Spleen (tissue), 11 donors: ENCODE measurements around the gene TYW5. TPM values are rescaled to one million over a fixed set of nuclear protein-coding genes. Genes with fewer than 3 reads are reported as not detected.

Source experiments
- DNase-seq: peaks from one replicate; pipeline ENCODE4 v3.0.0-alpha.2; 2020
- H3K27ac ChIP-seq, 8 donors: fragments of 200-600 bp; sonication (generic) in 7 of 8; 1 replicate in 4 of 8; 2 replicates in 4 of 8; pipeline versions ENCODE4 v1.5.0 to v1.8.0; 2016 to 2021; ENCODE audit warnings: inconsistent platforms in 4 of 8, mild to moderate bottlenecking in 4 of 8, moderate library complexity in 1 of 8
- H3K27me3 ChIP-seq, 7 donors: fragments of 200-600 bp; sonication (generic) in 6 of 7; replicated peaks in 1 of 7; 1 replicate in 4 of 7; 2 replicates in 3 of 7; pipeline versions ENCODE4 v1.5.0 to v1.8.0; 2016 to 2021; ENCODE audit warnings: inconsistent platforms in 3 of 7, mild to moderate bottlenecking in 1 of 7
- H3K36me3 ChIP-seq, 6 donors: fragments of 200-600 bp; sonication (generic) in 5 of 6; 1 replicate in 4 of 6; 2 replicates in 2 of 6; pipeline versions ENCODE4 v1.5.0 to v1.8.0; 2016 to 2021; ENCODE audit warnings: inconsistent platforms in 2 of 6
- H3K4me1 ChIP-seq, 6 donors: fragments of 200-600 bp; sonication (generic) in 5 of 6; 1 replicate in 3 of 6; 2 replicates in 3 of 6; pipeline versions ENCODE4 v1.5.0 to v1.8.0; 2016 to 2021; ENCODE audit warnings: inconsistent platforms in 3 of 6
- H3K4me3 ChIP-seq, 8 donors: fragments of 200-600 bp; sonication (generic) in 7 of 8; 1 replicate in 4 of 8; 2 replicates in 4 of 8; pipeline versions ENCODE4 v1.5.0 to v1.8.0; 2016 to 2021; ENCODE audit warnings: inconsistent platforms in 4 of 8, mild to moderate bottlenecking in 4 of 8, moderate library complexity in 2 of 8
- H3K9me3 ChIP-seq, 8 donors: fragments of 200-600 bp; sonication (generic) in 7 of 8; 1 replicate in 4 of 8; 2 replicates in 4 of 8; pipeline versions ENCODE4 v1.5.0 to v1.8.0; 2016 to 2021; ENCODE audit warnings: inconsistent platforms in 4 of 8
- CTCF ChIP-seq, 11 experiments: fragments of 200-600 bp in 7 of 11; fragments of 450-650 bp in 4 of 11; sonication (generic) in 4 of 11; IDR thresholded peaks in 8 of 11; conservative IDR thresholded peaks in 3 of 11; 1 replicate in 7 of 11; 2 replicates in 4 of 11; pipeline versions ENCODE4 v1.4.0 to v1.8.0; 2016 to 2021; ENCODE audit warnings: antibody characterized with exemption in 11 of 11, inconsistent platforms in 4 of 11, mild to moderate bottlenecking in 1 of 11
- POLR2A ChIP-seq, 3 donors: fragments of 450-650 bp; IDR thresholded peaks; one replicate each; pipeline ENCODE4 v1.5.1; 2017; ENCODE audit warnings: antibody characterized with exemption in 3 of 3, mild to moderate bottlenecking in 1 of 3
- POLR2AphosphoS5 ChIP-seq, 3 donors: sonication (generic); formaldehyde crosslinking; IDR thresholded peaks; one replicate each; pipeline ENCODE4 v1.5.1; 2017; ENCODE audit warnings: antibody characterized with exemption in 3 of 3
- WGBS, 5 donors: extraction: QIAGEN DNeasy Blood & Tissue Kit in 3 of 5; methylation state at CpG; one replicate each; pipeline versions ENCODE4 v1.1.5 to v1.1.7; 2013 to 2018; 5-methylcytosine and 5-hydroxymethylcytosine counted together
- intact Hi-C: fragments of 100-400 bp; cut with DNase I; formaldehyde crosslinking; loops from one replicate; pipeline ENCODE4 v1.15.0; 2023; ENCODE audit warnings: low total_unique reads
- polyA plus RNA-seq, 3 donors: library from polyadenylated mRNA; stranded (reverse); fragments of 200-250 nt; gene quantifications; one replicate each; pipeline ENCODE4 v1.2.1, GENCODE V29; 2013
- total RNA-seq, 7 donors: library from RNA; depleted of rRNA in 3 of 7; stranded (reverse); fragments of >200 nt in 3 of 7; fragmentation: NEBNext Ultra II Directional in 4 of 7; extraction: Animal tissue kit (Norgen Biotek cat#: 25700) in 4 of 7; gene quantifications; one replicate each; pipeline versions ENCODE4 v1.1.0 to v1.2.1, GENCODE V29; 2016 to 2021
- donor health status: healthy with polysubstance abuse.
- donor health status: DM: no; HTN: no; CAD: no; lungs with moderate emphysema.
- donor health status: DM: no; HTN: no; CAD: no.
- donor health status: Bipolar disorder and iron deficiency.
- donor health status: healthy.
- donor health status: DM: no; HTN: no; CAD: no.
- donor health status: DM: yes; HTN: yes; CAD: no.

TYW5 gene
- total and polyA plus RNA-seq, 10 donors, result 2.7 to 15.9 (median 10.1) TPM

- no peak for TF ChIP-seq POLR2AphosphoS5 (IDR thresholded peaks at IDR 0.05)
- TF ChIP-seq CTCF (IDR thresholded peaks at IDR 0.05 in 8 of 11, conservative IDR thresholded peaks at IDR 0.05 in 3 of 11), result no peak
- TF ChIP-seq POLR2A (IDR thresholded peaks at IDR 0.05), result no peak
- Histone ChIP-seq H3K36me3 (no peaks in the 10 kb centered on the region), H3K4me1 (peaks cover 0 to 33% (median 8%) of the 10 kb centered on the region in 6 donors), H3K4me3 (no peak overlapping the region), H3K9me3 (no peaks in the 10 kb centered on the region), H3K27me3 (no peaks in the 10 kb centered on the region), H3K27ac (no peak overlapping the region)
- WGBS, 5 donors, result 82 to 93% (median 86%) methylated on average over 5 of the region's 5 CpGs
- intact Hi-C loops, result loop anchor here (10.0 kb wide), 1 partner anchor 323 kb away; the partner anchor contains the start of gene SPATS2L
- no peak for DNase-seq
Observed at GRCh38 chr2:199982126-199982843, 27.0 kb upstream of the TYW5 start.

GRCh38 chr2:199979832-199980628 lies 24.7 kb upstream of the TYW5 start:
- peaks cover 0 to 25% (median 8%) of the 10 kb centered on the region in 6 donors for H3K4me1 ChIP-seq
- TF ChIP-seq POLR2AphosphoS5 (IDR thresholded peaks at IDR 0.05), result no peak
- peak; percentile 53 to 88 (median 82) for TF ChIP-seq CTCF (IDR thresholded peaks at IDR 0.05 in 8 of 11, conservative IDR thresholded peaks at IDR 0.05 in 3 of 11)
- TF ChIP-seq POLR2A (IDR thresholded peaks at IDR 0.05), result no peak
- H3K27me3 ChIP-seq, result no peaks in the 10 kb centered on the region
- H3K36me3 ChIP-seq, result no peaks in the 10 kb centered on the region
- H3K27ac ChIP-seq, result peak overlapping the region in 5 of 8 donors; percentile 37 to 64 (median 41)
- intact Hi-C loops, result loop anchor here (5.0 to 10.0 kb wide), 3 partner anchors 325 to 725 kb away; partner anchors contain the start of gene SPATS2L
- DNase-seq, result peak; percentile 92
- WGBS, 5 donors, result 17 to 19% (median 19%) methylated on average over 12 of the region's 12 CpGs
- peak overlapping the region in 2 of 8 donors; percentile 17 to 31 for H3K4me3 ChIP-seq
- H3K9me3 ChIP-seq, result peaks cover 0 to 5% (median 0%) of the 10 kb centered on the region in 8 donors

- H3K9me3 ChIP-seq, result peaks cover 0 to 5% (median 0%) of the 10 kb centered on the region in 8 donors
- intact Hi-C loops, result loop anchor here (5.0 to 10.0 kb wide), 2 partner anchors 503 to 725 kb away; no protein-coding TSS in a partner anchor
Observed at GRCh38 chr2:199979398-199979797, 24.1 kb upstream of the TYW5 start.

More at GRCh38 chr2:199979398-199979797, 24.1 kb upstream of the TYW5 start:
- TF ChIP-seq POLR2A (IDR thresholded peaks at IDR 0.05) (no peak), POLR2AphosphoS5 (IDR thresholded peaks at IDR 0.05) (no peak), CTCF (IDR thresholded peaks at IDR 0.05 in 8 of 11, conservative IDR thresholded peaks at IDR 0.05 in 3 of 11) (no peak)
- H3K4me3 ChIP-seq, result peak overlapping the region in 2 of 8 donors; percentile 17 to 31
- no peaks in the 10 kb centered on the region for H3K27me3 ChIP-seq
- 64 to 83% (median 71%) methylated on average over 5 of the region's 5 CpGs for WGBS, 5 donors
- peaks cover 0 to 25% (median 8%) of the 10 kb centered on the region in 6 donors for H3K4me1 ChIP-seq
- H3K27ac ChIP-seq, result peak overlapping the region in 5 of 8 donors; percentile 37 to 64 (median 41)
- DNase-seq, result no peak
- H3K36me3 ChIP-seq, result peaks cover 0 to 3% (median 0%) of the 10 kb centered on the region in 6 donors
